Lower lobe of right lung (tissue), 2 donors: Measurements from ENCODE around the gene KCNC4. TPM values are rescaled to one million over a fixed set of nuclear protein-coding genes. Genes with fewer than 3 reads are reported as not detected.

Source experiments
- ATAC-seq, 2 donors: fragments of 200-7000 bp; cut with Tn5 transposase; one replicate each; pipeline ENCODE4 v1.9.1; 2020 to 2022; ENCODE audit warnings: mild to moderate bottlenecking in 2 of 2, moderate library complexity in 2 of 2
- DNase-seq: peaks from one replicate; pipeline ENCODE4 v3.0.0-alpha.2; 2020
- H3K27ac ChIP-seq: fragments of 200-600 bp; one replicate; pipeline ENCODE4 v1.8.0; 2022
- H3K27me3 ChIP-seq: fragments of 200-600 bp; one replicate; pipeline ENCODE4 v1.8.0; 2022; ENCODE audit warnings: low read depth
- H3K36me3 ChIP-seq: fragments of 200-600 bp; one replicate; pipeline ENCODE4 v1.8.0; 2022; ENCODE audit warnings: mild to moderate bottlenecking
- H3K4me1 ChIP-seq: fragments of 200-600 bp; one replicate; pipeline ENCODE4 v1.8.0; 2022
- H3K4me3 ChIP-seq: fragments of 200-600 bp; one replicate; pipeline ENCODE4 v1.8.0; 2022; ENCODE audit warnings: mild to moderate bottlenecking
- H3K9me3 ChIP-seq: fragments of 200-600 bp; one replicate; pipeline ENCODE4 v1.8.0; 2022
- CTCF ChIP-seq: fragments of 200-600 bp; IDR thresholded peaks from one replicate; pipeline ENCODE4 v1.8.0; 2022; ENCODE audit warnings: antibody characterized with exemption, mild to moderate bottlenecking
- intact Hi-C: fragments of 100-400 bp; cut with DNase I; formaldehyde crosslinking; loops from one replicate; pipeline ENCODE4 v1.11.0; 2022
- total RNA-seq: library from RNA; stranded (reverse); fragmentation: NEBNext Ultra II Directional; extraction: Animal tissue kit (Norgen Biotek cat#: 25700); gene quantifications from one replicate; pipeline ENCODE4 v1.2.1, GENCODE V29; 2021
- donor health status: DM: no; HTN: yes; CAD: no; lungs with severe emphysema.

Gene KCNC4
- total RNA-seq, 1 donor from 2014 or later, result 10.0 TPM

GRCh38 chr1:110164725-110165350 is 45.3 kb upstream of the KCNC4 start:
- no peak for TF ChIP-seq CTCF
- no peak for DNase-seq
- Histone ChIP-seq H3K4me3 (no peak overlapping the region), H3K9me3 (no peaks in the 10 kb centered on the region), H3K4me1 (no peaks in the 10 kb centered on the region), H3K27ac (no peak overlapping the region), H3K27me3 (peaks cover 5% of the 10 kb centered on the region), H3K36me3 (no peaks in the 10 kb centered on the region)
- ATAC-seq, result no peak
- intact Hi-C loops, result no loop called here

GRCh38 chr1:110165761-110166231 is 44.3 kb upstream of the KCNC4 start:
- no peak for TF ChIP-seq CTCF
- no peak for ATAC-seq
- no peak for DNase-seq
- no peaks in the 10 kb centered on the region for H3K4me1 ChIP-seq
- no peaks in the 10 kb centered on the region for H3K36me3 ChIP-seq
- H3K27me3 ChIP-seq, result no peaks in the 10 kb centered on the region
- H3K27ac ChIP-seq, result no peak overlapping the region
- H3K9me3 ChIP-seq, result no peaks in the 10 kb centered on the region
- intact Hi-C loops, result no loop called here
- H3K4me3 ChIP-seq, result no peak overlapping the region

GRCh38 chr1:110166861-110167260 is 43.3 kb upstream of the KCNC4 start:
- Histone ChIP-seq H3K9me3 (no peaks in the 10 kb centered on the region), H3K4me3 (no peak overlapping the region), H3K27me3 (no peaks in the 10 kb centered on the region), H3K27ac (no peak overlapping the region), H3K36me3 (no peaks in the 10 kb centered on the region), H3K4me1 (no peaks in the 10 kb centered on the region)
- ATAC-seq (no peak), DNase-seq (no peak)
- TF ChIP-seq CTCF, result no peak
- intact Hi-C loops, result no loop called here

- Histone ChIP-seq H3K4me3 (no peak overlapping the region), H3K4me1 (no peaks in the 10 kb centered on the region), H3K27me3 (peaks cover 3% of the 10 kb centered on the region), H3K27ac (no peak overlapping the region), H3K9me3 (no peaks in the 10 kb centered on the region), H3K36me3 (no peaks in the 10 kb centered on the region)
- no peak for ATAC-seq
- TF ChIP-seq CTCF, result no peak
- intact Hi-C loops, result no loop called here
- no peak for DNase-seq
Measured at GRCh38 chr1:110170766-110171733, 39.1 kb upstream of the KCNC4 start.

- no peak overlapping the region for H3K27ac ChIP-seq
- no peaks in the 10 kb centered on the region for H3K9me3 ChIP-seq
- no peak overlapping the region for H3K4me3 ChIP-seq
- intact Hi-C loops, result no loop called here
- ATAC-seq (no peak), DNase-seq (no peak)
- H3K27me3 ChIP-seq, result peaks cover 3% of the 10 kb centered on the region
- TF ChIP-seq CTCF, result no peak
- H3K4me1 ChIP-seq, result no peaks in the 10 kb centered on the region
- H3K36me3 ChIP-seq, result no peaks in the 10 kb centered on the region
Measured at GRCh38 chr1:110172001-110172400, 38.1 kb upstream of the KCNC4 start.
